Measurements from ENCODE around the gene DTHD1.
A peak's percentile ranks its signal among the peaks of the same experiment; 100 is the strongest.

DTHD1 gene

DNA sequence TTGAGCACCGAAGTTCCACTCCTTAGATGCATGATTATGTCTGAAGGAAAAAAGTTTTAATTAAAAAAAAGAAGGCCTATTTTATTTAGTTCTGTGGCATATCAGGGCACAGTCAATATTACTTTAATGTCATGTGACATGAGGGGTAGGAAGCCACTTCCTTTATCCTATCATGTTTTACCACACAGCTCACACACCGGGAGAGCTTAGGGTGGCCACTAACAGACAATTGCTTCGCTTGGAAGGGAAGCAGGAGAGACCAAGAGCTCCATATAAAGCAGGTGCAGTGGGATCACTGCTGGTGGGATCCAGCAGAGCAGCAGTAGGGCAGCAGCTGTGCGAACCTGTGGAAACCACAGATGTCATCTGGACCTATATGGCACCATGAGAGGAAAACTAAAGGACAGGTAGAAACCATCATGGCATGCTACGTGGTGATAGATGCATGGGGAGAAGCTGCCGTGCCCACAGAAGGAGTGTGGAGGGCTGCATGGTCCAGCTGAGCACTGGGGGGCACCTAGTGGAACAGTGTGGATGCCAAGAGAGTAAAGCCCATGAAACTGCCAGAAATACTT, 52.0 kb downstream of the DTHD1 start:
- no peak for DNase-seq (ENCODE audit: extremely low spot score, insufficient read length, low read depth)
- FAIRE-seq, result no peak

GRCh38 chr4:36337665-36338185, 56.3 kb downstream of the DTHD1 start:
- FAIRE-seq (no peak), DNase-seq (ENCODE audit: extremely low spot score, insufficient read length, low read depth) (no peak)

- DNase-seq (ENCODE audit: extremely low spot score, insufficient read length, low read depth) (no peak), FAIRE-seq (no peak)
These were observed 57.6 kb downstream of the DTHD1 start for GRCh38 chr4:36338973-36339372.

GRCh38 chr4:36341936-36342335, 60.5 kb downstream of the DTHD1 start:
- DNase-seq (ENCODE audit: extremely low spot score, insufficient read length, low read depth), result no peak
- no peak for FAIRE-seq

DNA sequence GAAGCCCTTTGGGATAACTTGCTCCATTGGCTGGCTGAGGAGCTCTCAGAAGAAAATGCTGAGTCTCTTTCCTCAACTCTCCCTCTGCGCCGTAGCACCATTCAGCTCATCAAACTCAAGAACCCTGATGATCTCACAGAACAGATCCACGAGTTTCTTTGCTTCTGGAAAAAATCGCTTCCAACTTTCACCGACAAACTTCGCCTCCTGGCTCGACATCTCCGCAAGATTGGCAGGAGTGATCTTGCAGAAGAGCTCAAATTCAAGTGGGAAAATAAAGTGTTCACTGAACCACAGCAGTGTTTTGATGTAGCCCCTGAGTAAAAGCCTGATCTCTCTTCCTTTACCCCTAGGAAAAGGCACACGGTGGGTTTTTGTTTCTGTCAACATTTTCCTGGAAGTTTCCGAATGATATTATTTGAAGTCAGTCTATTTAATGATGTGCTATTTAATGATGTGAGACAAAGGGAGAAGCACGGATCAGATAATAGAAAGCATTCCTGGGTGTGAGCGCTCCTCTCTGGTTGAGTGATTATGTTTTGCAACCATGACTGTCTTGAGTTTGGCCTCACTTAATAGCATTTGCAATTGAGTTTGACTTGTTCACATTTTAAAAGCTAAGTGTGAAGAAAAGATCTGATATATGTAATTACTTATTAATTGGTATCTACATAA, 62.2 kb downstream of the DTHD1 start:
- no peak for FAIRE-seq

GRCh38 chr4:36348403-36348938, 67.1 kb downstream of the DTHD1 start:
- FAIRE-seq, result peak; percentile 95
- DNase-seq (ENCODE audit: extremely low spot score, insufficient read length, low read depth), result peak; percentile 9

More for the DNA sequence above, 62.2 kb downstream of the DTHD1 start:
- no peak for DNase-seq (ENCODE audit: extremely low spot score, insufficient read length, low read depth)

DNA sequence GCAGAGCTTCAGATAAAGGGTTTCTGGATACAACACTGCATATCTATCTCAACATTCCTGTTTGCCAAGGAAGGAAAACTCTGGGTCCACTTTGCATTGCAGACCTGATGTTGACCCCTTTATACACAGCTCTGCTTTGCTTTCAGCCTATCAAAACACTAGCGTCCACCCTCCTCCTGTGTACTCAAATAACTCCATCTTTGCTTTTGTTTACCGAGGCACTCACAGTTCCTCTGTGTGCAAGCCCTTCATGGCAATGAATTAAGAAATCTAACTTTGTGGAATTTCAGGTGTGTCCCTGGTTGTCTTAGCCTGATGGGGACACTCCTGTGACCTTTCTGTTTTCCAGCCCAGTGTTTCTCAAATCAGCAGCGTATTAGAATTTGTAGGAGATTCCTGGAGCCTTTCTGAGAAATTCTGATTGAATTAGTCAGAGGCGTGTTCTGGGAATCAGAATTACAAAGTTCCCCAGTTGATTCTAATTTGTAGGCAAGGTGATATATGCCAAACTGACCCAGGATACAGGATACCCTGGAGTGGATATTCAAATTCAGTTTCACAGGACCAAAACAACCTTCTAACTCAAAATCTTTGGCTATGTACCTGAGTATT, 68.6 kb downstream of the DTHD1 start:
- no peak for DNase-seq (ENCODE audit: extremely low spot score, insufficient read length, low read depth)
- FAIRE-seq, result no peak

DNA sequence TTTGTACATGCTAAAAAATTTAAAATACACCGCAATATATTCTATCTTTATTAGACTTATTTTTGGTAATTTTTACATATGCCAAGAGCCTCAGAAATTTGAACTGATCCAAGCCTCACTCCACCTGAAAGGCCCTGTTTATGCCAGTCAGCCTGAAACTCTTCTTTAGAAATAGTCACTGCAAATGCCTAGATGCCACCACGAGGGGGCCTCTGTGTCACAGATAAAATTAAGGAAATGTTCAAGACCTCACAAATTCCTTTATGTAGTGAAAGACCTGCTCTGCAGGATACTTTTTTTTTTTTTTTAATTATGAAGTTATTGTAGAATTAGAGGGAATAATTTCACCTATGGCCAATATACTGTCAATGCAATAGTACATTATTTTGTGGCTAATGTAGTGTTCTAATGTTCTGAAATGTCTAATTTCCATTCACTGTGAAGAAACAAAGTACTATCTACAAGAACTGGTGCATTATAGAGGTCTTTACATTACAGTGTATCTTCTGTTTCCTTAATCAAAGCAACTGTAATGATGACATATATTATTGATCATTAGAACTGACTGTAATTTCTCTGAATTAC, 69.8 kb downstream of the DTHD1 start:
- DNase-seq (ENCODE audit: extremely low spot score, insufficient read length, low read depth), result no peak
- peak; percentile 87 for FAIRE-seq

DNA sequence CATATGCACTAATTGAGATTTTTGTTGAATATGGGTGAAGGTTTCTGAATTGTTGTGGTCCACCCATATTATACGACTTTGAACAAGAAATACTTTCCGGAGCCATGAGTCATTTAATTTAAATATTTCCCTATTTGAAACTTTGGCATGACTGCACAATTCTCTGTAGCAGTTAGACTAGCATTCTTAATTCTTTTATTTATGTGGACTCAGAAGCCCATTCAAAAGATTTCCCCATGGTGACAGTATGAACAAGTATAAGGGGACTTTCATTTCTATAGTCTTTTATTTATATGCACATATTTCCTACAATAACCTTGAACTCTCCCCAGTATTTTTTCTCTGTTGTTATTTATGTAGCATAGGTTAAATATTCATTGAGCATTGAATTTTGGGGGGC, 72.6 kb downstream of the DTHD1 start:
- FAIRE-seq, result no peak
- DNase-seq (ENCODE audit: extremely low spot score, insufficient read length, low read depth), result no peak

DNA sequence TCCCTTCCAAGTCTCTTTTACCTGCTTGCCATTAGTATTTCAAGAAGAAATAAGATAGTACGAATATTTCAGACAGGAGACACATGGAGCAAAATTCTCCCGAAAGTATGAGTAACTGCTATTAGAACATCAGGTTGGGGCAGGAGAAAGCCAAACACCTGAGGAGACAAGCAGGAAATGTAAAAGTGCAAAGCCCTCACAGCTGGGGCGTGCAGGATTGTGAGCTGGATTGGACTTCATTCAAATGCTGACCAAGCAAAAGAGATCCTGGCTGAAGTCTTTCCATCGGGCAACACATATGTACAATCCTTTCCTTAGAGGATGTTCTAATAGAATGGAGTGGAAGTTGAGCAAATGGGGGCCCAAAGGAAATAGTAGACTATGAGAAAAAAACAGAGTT, 76.8 kb downstream of the DTHD1 start:
- no peak for FAIRE-seq
- no peak for DNase-seq (ENCODE audit: extremely low spot score, insufficient read length, low read depth)

DNA sequence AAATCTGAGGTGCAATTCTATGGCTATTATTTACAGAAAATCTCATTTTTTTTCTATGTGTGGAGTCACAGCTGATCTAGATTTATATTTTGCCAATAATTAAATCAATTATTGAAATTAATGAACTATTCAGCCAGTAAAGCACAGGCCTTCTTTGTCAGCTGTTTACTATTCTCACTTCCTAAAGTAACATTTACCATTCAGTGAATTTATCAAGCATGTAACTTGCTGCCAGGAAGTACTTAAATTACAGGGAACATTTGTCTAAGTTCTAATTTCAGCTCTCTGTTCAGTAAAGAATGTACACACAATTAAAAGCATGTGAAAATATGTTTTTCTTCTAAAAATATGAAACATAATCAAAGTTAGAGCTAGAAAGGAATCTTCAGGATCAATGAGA, 79.3 kb downstream of the DTHD1 start:
- FAIRE-seq, result no peak
- DNase-seq (ENCODE audit: extremely low spot score, insufficient read length, low read depth), result no peak

DNA sequence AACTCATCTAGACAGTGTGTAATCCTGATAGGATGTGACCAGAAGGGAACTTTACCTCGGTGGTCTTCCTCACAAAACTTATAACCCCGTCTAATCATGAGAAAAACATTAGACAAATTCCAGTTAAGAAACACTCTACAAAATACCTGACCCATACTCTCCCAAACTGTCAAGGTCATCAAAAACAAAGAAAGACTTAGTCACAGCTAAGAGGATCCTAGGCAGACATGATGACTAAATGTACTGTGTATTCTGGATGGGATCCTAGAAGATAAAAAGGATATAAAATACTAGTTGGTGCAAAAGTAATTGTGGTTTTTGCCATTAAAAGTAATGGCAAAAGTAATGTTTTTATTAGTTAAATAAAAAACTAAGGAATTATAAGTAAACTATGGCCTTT, 81.6 kb downstream of the DTHD1 start:
- FAIRE-seq, result no peak
- no peak for DNase-seq (ENCODE audit: extremely low spot score, insufficient read length, low read depth)

- no peak for FAIRE-seq
- DNase-seq (ENCODE audit: extremely low spot score, insufficient read length, low read depth), result no peak
These were observed 93.6 kb downstream of the DTHD1 start for GRCh38 chr4:36374836-36375511.

DNA sequence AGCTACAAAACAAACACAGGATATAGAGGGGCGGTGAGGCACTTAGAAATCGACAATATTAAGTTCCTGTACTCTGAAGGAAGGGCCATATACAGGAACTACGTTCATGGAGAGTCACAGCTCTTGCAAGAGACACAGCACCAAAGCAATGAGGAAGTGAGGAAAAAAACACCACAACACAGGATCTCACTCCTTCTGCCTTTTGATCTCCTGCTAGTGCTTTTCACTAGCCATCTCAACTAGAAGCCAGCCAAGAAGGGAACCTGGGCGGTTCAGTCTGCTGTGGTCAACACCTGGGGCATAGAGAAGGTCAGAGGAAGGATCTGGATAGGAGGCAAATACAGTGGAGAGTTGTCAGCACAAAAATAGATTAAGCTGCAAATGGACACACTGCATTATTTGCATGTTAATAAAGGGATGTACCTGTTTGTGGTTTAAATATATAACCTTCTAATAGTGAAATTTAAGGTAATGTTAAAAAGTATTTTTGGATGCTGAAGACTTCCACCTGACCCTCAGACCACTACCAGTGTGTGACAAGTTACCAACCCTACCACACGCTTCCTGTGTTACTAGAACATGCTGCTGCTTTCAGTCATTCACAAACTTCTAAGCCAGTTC, 104.6 kb downstream of the DTHD1 start:
- no peak for DNase-seq (ENCODE audit: extremely low spot score, insufficient read length, low read depth)
- FAIRE-seq, result peak; percentile 92

- FAIRE-seq, result no peak
- no peak for DNase-seq (ENCODE audit: extremely low spot score, insufficient read length, low read depth)
These were observed 105.3 kb downstream of the DTHD1 start for GRCh38 chr4:36386691-36387090.

DNA sequence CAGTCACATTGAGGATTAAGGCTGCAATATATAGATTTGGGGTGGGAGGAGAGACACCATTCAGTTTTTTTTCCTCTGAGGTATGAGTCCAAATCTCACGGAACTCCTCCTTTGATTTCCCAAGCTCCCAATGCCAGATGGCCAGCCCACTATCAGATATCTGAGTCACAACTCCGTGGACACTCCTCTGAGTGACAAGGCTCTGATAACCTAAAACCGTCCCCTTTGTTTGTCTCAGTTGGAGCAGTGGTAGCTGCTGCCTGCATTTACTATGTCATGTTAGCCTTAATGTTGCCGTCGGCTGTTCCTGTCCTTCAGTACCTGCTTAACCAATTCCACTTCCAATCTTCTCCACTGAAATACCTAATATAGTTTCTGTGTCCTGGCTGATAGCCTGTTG, 107.3 kb downstream of the DTHD1 start:
- no peak for DNase-seq (ENCODE audit: extremely low spot score, insufficient read length, low read depth)
- no peak for FAIRE-seq

- FAIRE-seq, result no peak
- DNase-seq (ENCODE audit: extremely low spot score, insufficient read length, low read depth), result no peak
These were observed 110.0 kb downstream of the DTHD1 start for GRCh38 chr4:36391411-36391810.

- DNase-seq (ENCODE audit: extremely low spot score, insufficient read length, low read depth) (no peak), FAIRE-seq (no peak)
These were observed 110.6 kb downstream of the DTHD1 start for GRCh38 chr4:36392024-36392423.

GRCh38 chr4:36392916-36393315, 111.5 kb downstream of the DTHD1 start:
- no peak for DNase-seq (ENCODE audit: extremely low spot score, insufficient read length, low read depth)
- no peak for FAIRE-seq

All from GM18507 (cell line).